Measurements from ENCODE around the gene PLCB1.

The PLCB1 gene

GRCh38 chr20:8218861-8219260, 86.8 kb downstream of the PLCB1 start:
- Histone ChIP-seq H3K9ac (ENCODE audit: low read length) (no peak overlapping the region), H3K36me3 (ENCODE audit: insufficient read depth, low read length) (no peaks in the 10 kb centered on the region), H3K27ac (ENCODE audit: low read depth, low read length) (no peak overlapping the region), H3K27me3 (ENCODE audit: control insufficient read depth in 1 of 2, insufficient read depth in 2 of 2, low read length in 2 of 2) (no peaks in the 10 kb centered on the region), H3K4me3 (ENCODE audit: low read depth in 1 of 2, low read length in 2 of 2) (no peak overlapping the region), H3K9me3 (ENCODE audit: low read length) (no peaks in the 10 kb centered on the region), H3K4me1 (ENCODE audit: insufficient read depth, low read length) (peaks cover 48% of the 10 kb centered on the region)

- H3K9ac ChIP-seq (ENCODE audit: low read length), result no peak overlapping the region
- no peak overlapping the region for H3K4me3 ChIP-seq (ENCODE audit: low read depth in 1 of 2, low read length in 2 of 2)
- no peaks in the 10 kb centered on the region for H3K9me3 ChIP-seq (ENCODE audit: low read length)
- no peaks in the 10 kb centered on the region for H3K36me3 ChIP-seq (ENCODE audit: insufficient read depth, low read length)
- no peaks in the 10 kb centered on the region for H3K27me3 ChIP-seq (ENCODE audit: control insufficient read depth in 1 of 2, insufficient read depth in 2 of 2, low read length in 2 of 2)
- peaks cover 43% of the 10 kb centered on the region for H3K4me1 ChIP-seq (ENCODE audit: insufficient read depth, low read length)
- no peak overlapping the region for H3K27ac ChIP-seq (ENCODE audit: low read depth, low read length)
Measured at GRCh38 chr20:8219403-8219802, 87.3 kb downstream of the PLCB1 start.

- H3K27me3 ChIP-seq (ENCODE audit: control insufficient read depth in 1 of 2, insufficient read depth in 2 of 2, low read length in 2 of 2), result no peaks in the 10 kb centered on the region
- peaks cover 38% of the 10 kb centered on the region for H3K4me1 ChIP-seq (ENCODE audit: insufficient read depth, low read length)
- no peak overlapping the region for H3K9ac ChIP-seq (ENCODE audit: low read length)
- H3K4me3 ChIP-seq (ENCODE audit: low read depth in 1 of 2, low read length in 2 of 2), result no peak overlapping the region
- H3K27ac ChIP-seq (ENCODE audit: low read depth, low read length), result peak overlapping the region; percentile 29
- no peaks in the 10 kb centered on the region for H3K9me3 ChIP-seq (ENCODE audit: low read length)
- H3K36me3 ChIP-seq (ENCODE audit: insufficient read depth, low read length), result no peaks in the 10 kb centered on the region
Measured at GRCh38 chr20:8220716-8221115, 88.7 kb downstream of the PLCB1 start.

GRCh38 chr20:8221887-8222419, 89.9 kb downstream of the PLCB1 start:
- Histone ChIP-seq H3K4me1 (ENCODE audit: insufficient read depth, low read length) (peaks cover 32% of the 10 kb centered on the region), H3K36me3 (ENCODE audit: insufficient read depth, low read length) (no peaks in the 10 kb centered on the region), H3K27ac (ENCODE audit: low read depth, low read length) (peak overlapping the region; percentile 29), H3K9ac (ENCODE audit: low read length) (no peak overlapping the region), H3K9me3 (ENCODE audit: low read length) (no peaks in the 10 kb centered on the region), H3K4me3 (ENCODE audit: low read depth in 1 of 2, low read length in 2 of 2) (no peak overlapping the region), H3K27me3 (ENCODE audit: control insufficient read depth in 1 of 2, insufficient read depth in 2 of 2, low read length in 2 of 2) (no peaks in the 10 kb centered on the region)

- H3K27me3 ChIP-seq (ENCODE audit: control insufficient read depth in 1 of 2, insufficient read depth in 2 of 2, low read length in 2 of 2), result no peaks in the 10 kb centered on the region
- H3K27ac ChIP-seq (ENCODE audit: low read depth, low read length), result peak overlapping the region; percentile 74
- no peak overlapping the region for H3K9ac ChIP-seq (ENCODE audit: low read length)
Measured at GRCh38 chr20:8223091-8223870, 91.2 kb downstream of the PLCB1 start.

GRCh38 chr20:8225658-8226057, 93.6 kb downstream of the PLCB1 start:
- no peak overlapping the region for H3K4me3 ChIP-seq (ENCODE audit: low read depth in 1 of 2, low read length in 2 of 2)
- H3K27ac ChIP-seq (ENCODE audit: low read depth, low read length), result no peak overlapping the region
- no peaks in the 10 kb centered on the region for H3K36me3 ChIP-seq (ENCODE audit: insufficient read depth, low read length)
- H3K4me1 ChIP-seq (ENCODE audit: insufficient read depth, low read length), result peaks cover 31% of the 10 kb centered on the region
- H3K27me3 ChIP-seq (ENCODE audit: control insufficient read depth in 1 of 2, insufficient read depth in 2 of 2, low read length in 2 of 2), result no peaks in the 10 kb centered on the region
- no peak overlapping the region for H3K9ac ChIP-seq (ENCODE audit: low read length)
- no peaks in the 10 kb centered on the region for H3K9me3 ChIP-seq (ENCODE audit: low read length)

More at GRCh38 chr20:8223091-8223870, 91.2 kb downstream of the PLCB1 start:
- Histone ChIP-seq H3K9me3 (ENCODE audit: low read length) (no peaks in the 10 kb centered on the region), H3K36me3 (ENCODE audit: insufficient read depth, low read length) (no peaks in the 10 kb centered on the region), H3K4me1 (ENCODE audit: insufficient read depth, low read length) (peaks cover 34% of the 10 kb centered on the region), H3K4me3 (ENCODE audit: low read depth in 1 of 2, low read length in 2 of 2) (no peak overlapping the region)

- H3K27me3 ChIP-seq (ENCODE audit: control insufficient read depth in 1 of 2, insufficient read depth in 2 of 2, low read length in 2 of 2), result no peaks in the 10 kb centered on the region
- no peak overlapping the region for H3K9ac ChIP-seq (ENCODE audit: low read length)
- no peaks in the 10 kb centered on the region for H3K36me3 ChIP-seq (ENCODE audit: insufficient read depth, low read length)
- H3K9me3 ChIP-seq (ENCODE audit: low read length), result no peaks in the 10 kb centered on the region
- H3K27ac ChIP-seq (ENCODE audit: low read depth, low read length), result no peak overlapping the region
- peaks cover 29% of the 10 kb centered on the region for H3K4me1 ChIP-seq (ENCODE audit: insufficient read depth, low read length)
- no peak overlapping the region for H3K4me3 ChIP-seq (ENCODE audit: low read depth in 1 of 2, low read length in 2 of 2)
Measured at GRCh38 chr20:8226106-8226505, 94.0 kb downstream of the PLCB1 start.

- H3K9me3 ChIP-seq (ENCODE audit: low read length), result no peaks in the 10 kb centered on the region
- H3K4me1 ChIP-seq (ENCODE audit: insufficient read depth, low read length), result peaks cover 38% of the 10 kb centered on the region
- H3K4me3 ChIP-seq (ENCODE audit: low read depth in 1 of 2, low read length in 2 of 2), result no peak overlapping the region
- H3K36me3 ChIP-seq (ENCODE audit: insufficient read depth, low read length), result no peaks in the 10 kb centered on the region
- no peak overlapping the region for H3K27ac ChIP-seq (ENCODE audit: low read depth, low read length)
- H3K9ac ChIP-seq (ENCODE audit: low read length), result no peak overlapping the region
- H3K27me3 ChIP-seq (ENCODE audit: control insufficient read depth in 1 of 2, insufficient read depth in 2 of 2, low read length in 2 of 2), result no peaks in the 10 kb centered on the region
Measured at GRCh38 chr20:8227293-8227692, 95.2 kb downstream of the PLCB1 start.

GRCh38 chr20:8228315-8228714, 96.2 kb downstream of the PLCB1 start:
- H3K9ac ChIP-seq (ENCODE audit: low read length), result no peak overlapping the region
- peaks cover 35% of the 10 kb centered on the region for H3K4me1 ChIP-seq (ENCODE audit: insufficient read depth, low read length)
- no peaks in the 10 kb centered on the region for H3K27me3 ChIP-seq (ENCODE audit: control insufficient read depth in 1 of 2, insufficient read depth in 2 of 2, low read length in 2 of 2)
- H3K36me3 ChIP-seq (ENCODE audit: insufficient read depth, low read length), result no peaks in the 10 kb centered on the region
- H3K4me3 ChIP-seq (ENCODE audit: low read depth in 1 of 2, low read length in 2 of 2), result no peak overlapping the region
- no peaks in the 10 kb centered on the region for H3K9me3 ChIP-seq (ENCODE audit: low read length)
- no peak overlapping the region for H3K27ac ChIP-seq (ENCODE audit: low read depth, low read length)

- Histone ChIP-seq H3K9ac (ENCODE audit: low read length) (no peak overlapping the region), H3K4me1 (ENCODE audit: insufficient read depth, low read length) (peaks cover 35% of the 10 kb centered on the region), H3K27ac (ENCODE audit: low read depth, low read length) (no peak overlapping the region), H3K36me3 (ENCODE audit: insufficient read depth, low read length) (no peaks in the 10 kb centered on the region), H3K9me3 (ENCODE audit: low read length) (no peaks in the 10 kb centered on the region), H3K27me3 (ENCODE audit: control insufficient read depth in 1 of 2, insufficient read depth in 2 of 2, low read length in 2 of 2) (no peaks in the 10 kb centered on the region), H3K4me3 (ENCODE audit: low read depth in 1 of 2, low read length in 2 of 2) (no peak overlapping the region)
Measured at GRCh38 chr20:8229090-8229489, 97.0 kb downstream of the PLCB1 start.

- Histone ChIP-seq H3K9ac (ENCODE audit: low read length) (no peak overlapping the region), H3K4me1 (ENCODE audit: insufficient read depth, low read length) (peaks cover 33% of the 10 kb centered on the region), H3K4me3 (ENCODE audit: low read depth in 1 of 2, low read length in 2 of 2) (no peak overlapping the region), H3K9me3 (ENCODE audit: low read length) (no peaks in the 10 kb centered on the region), H3K36me3 (ENCODE audit: insufficient read depth, low read length) (no peaks in the 10 kb centered on the region), H3K27me3 (ENCODE audit: control insufficient read depth in 1 of 2, insufficient read depth in 2 of 2, low read length in 2 of 2) (no peaks in the 10 kb centered on the region), H3K27ac (ENCODE audit: low read depth, low read length) (no peak overlapping the region)
Measured at GRCh38 chr20:8231038-8231437, 99.0 kb downstream of the PLCB1 start.

GRCh38 chr20:8232332-8232731, 100.3 kb downstream of the PLCB1 start:
- peak overlapping the region; percentile 54 for H3K27ac ChIP-seq (ENCODE audit: low read depth, low read length)

More at GRCh38 chr20:8232332-8232731, 100.3 kb downstream of the PLCB1 start:
- no peak overlapping the region for H3K9ac ChIP-seq (ENCODE audit: low read length)
- peaks cover 30% of the 10 kb centered on the region for H3K4me1 ChIP-seq (ENCODE audit: insufficient read depth, low read length)
- H3K9me3 ChIP-seq (ENCODE audit: low read length), result no peaks in the 10 kb centered on the region
- no peaks in the 10 kb centered on the region for H3K36me3 ChIP-seq (ENCODE audit: insufficient read depth, low read length)
- no peaks in the 10 kb centered on the region for H3K27me3 ChIP-seq (ENCODE audit: control insufficient read depth in 1 of 2, insufficient read depth in 2 of 2, low read length in 2 of 2)
- H3K4me3 ChIP-seq (ENCODE audit: low read depth in 1 of 2, low read length in 2 of 2), result peak overlapping the region in 1 of 2 donors; percentile 28

Data from muscle layer of colon (tissue), 2 donors.